NCI-H345 treated with DMSO at 0.1 percent for 48 hours (cell line): ENCODE results near the gene ATE1.
"Not testable (repeated sequence)": the region's sequence is repeated elsewhere in the genome, so short reads cannot be mapped to it uniquely, and the experiment has no call there.

Experiments used
- DNase-seq: peaks from one replicate; lab custom pipeline; 2025; ENCODE audit not compliant: unreplicated experiment; lab: John Stamatoyannopoulos, UW

The ATE1 gene

DNA sequence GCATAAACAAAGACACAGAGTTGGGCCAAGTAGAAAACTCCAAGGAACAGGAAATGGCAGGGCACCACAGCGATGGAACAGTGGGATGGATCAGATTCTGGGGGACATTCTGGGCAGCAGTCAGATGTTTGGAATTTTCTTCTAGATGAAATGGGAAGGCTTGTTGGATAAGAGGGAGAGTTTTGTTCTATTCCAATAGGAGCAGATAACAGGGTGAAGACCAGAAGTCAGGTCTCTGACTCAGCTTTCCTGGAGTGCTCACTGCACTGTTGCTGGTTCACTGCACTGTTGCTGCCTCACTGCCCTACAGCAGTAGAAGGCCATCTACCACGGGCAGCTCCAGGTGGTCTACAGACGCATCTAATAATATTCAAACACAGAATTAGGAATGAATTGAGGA, 135.6 kb downstream of the ATE1 start:
- DNase-seq, result no peak

DNA sequence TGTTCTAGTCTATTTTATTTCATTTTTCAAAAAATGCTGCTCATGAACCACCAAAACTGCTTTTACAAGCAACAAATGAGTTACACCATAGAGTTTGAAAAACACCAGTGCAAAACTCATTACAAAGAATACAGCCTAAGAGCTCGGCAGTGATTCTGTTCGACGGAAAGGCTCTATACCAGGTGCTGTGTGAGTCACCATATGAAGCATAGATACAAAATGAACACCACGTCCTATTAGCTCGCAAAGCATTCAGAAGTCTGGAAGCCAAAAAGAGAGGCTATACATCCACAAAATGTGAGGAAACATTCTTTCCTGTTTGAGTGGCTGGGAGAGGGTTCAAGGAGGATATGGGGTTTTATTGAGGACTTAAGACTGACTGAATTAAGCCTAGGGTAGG, 136.1 kb downstream of the ATE1 start:
- no peak for DNase-seq

DNA sequence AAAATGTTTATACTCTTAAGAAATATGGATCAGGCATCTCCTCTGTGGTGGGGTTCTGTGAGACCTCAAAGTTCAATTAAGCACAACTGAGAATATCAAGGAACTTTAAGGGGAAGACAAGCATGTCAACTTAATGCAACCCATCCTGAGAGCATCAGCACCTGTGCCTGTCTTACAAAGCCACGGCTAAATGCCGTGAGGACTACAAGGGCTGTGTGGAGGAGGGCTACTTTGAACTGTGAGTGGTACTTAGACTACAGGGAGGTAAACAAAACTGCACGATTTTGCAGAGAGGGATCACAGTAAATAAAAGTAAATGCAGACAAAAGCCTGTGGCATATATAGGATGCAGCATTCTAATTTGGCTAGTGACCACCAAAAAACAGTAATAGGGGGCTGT, 139.1 kb downstream of the ATE1 start:
- DNase-seq, result peak; percentile 47

DNA sequence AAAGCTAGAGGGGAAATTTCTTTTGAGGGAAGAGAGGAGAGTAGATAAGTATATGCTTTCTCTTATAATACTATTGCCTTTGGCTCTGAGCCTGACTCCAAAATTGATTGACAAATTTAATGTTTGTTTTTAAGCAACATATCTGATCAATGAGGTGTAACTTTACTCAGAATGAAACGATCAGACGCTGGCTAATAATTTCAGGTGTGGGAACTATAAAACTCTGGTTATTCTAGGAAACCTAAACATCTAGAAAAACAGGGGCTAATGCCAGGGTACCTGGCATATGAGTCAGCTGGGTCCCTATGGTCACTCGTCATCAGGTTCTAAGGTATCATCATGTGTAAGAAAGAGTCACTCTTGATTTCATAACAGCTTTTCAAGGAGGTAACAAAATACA, 139.7 kb downstream of the ATE1 start:
- DNase-seq, result no peak

DNA sequence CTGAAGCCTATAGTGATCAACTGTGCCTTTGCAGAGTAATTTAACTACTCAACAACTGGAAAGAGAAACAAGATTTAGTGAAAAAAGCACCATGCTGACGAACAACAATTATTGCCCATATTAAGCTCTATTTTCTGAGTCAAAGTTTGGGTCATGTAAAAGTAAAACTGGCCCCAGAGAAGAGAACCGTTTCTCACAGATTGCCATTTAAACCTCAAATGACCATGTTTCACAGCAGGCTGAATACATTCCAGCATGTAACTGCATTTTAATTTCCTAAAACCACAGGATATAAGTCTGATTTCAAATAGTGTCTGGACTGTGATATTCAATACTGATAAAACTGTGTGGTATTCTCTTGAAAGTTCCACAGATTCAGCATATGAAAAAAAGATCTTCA, 140.7 kb downstream of the ATE1 start:
- no peak for DNase-seq

DNA sequence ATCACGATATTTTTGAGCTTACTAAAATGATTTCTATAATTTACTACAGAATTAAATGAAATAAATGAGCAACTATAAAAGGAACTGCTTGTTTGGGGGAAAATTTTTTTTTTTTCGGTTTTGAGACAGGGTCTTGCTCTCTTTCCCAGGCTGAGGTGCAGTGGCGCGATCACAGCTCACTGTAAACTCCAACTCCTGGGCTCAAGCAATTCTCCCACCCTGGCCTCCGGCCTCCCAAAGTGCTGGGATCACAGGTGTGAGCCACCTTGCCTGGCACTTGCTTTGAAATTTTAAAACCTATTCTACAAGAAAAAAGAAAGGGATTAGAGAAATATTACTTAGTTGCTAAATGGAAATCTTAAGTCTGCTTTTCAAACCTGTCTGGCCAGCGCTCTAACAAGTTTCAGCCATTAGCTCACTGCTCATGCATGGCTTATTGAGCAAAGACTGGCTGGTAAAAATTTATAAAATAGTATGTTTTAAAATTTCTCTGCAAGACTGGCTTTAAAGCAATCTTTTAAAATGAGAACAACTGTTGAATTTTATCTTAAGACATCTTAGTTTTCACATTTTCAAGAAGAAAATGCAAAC, 144.0 kb downstream of the ATE1 start:
- DNase-seq, result no peak

DNA sequence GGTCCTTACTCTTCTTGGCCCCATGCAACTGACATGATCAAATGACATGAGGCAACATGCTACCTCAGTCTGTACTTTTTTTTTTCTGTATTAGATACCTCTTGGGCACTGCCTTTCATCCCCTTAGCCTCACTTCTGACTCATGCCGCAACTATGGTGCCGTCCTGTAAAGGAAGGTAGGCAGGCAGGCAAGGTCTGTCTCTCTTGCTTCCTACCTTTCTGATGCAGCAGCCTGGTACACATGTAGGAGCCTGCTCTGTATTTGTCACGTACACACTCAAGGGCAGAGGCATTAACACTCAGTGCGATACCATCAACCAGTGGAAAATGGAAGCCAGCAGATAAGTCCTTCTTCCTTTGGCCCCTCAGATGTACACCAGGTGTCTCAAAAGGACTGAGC, 146.7 kb downstream of the ATE1 start:
- DNase-seq, result no peak

DNA sequence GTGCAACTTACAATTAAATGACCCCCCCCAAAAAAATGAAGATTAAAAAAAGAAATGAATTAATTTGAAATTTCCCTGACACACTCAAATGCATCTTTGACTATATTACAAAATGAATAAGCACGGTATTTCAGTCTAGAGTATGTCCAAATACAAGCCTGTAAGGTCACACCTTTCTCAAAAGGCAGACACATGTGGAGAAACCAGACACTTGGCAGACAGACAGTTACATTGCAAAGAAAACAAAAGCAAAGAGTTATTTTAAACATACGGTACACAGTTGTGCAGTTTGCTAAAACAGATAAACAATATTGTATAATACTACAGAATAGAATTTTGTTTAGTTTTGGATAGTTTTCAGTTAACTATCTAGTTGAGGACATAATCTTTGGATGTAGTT, 153.0 kb downstream of the ATE1 start:
- DNase-seq, result no peak

DNA sequence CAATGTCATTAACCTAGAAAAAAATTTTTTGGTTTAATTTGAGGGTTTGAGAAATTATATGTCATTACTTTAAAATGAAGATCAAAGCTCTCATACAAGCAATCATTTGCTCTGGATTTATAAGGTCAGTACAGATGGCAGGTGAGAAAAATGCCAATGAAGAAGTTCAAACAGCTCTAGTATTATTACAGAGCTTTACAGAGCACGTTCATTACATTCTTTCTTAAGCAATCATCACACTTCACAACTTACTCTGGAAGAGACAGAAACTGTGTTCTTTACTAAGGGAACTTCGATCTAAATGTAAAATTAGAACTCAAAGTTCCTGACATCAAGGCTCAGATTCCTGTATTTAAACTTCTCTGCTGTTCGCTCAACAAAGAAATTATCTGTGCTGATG, 153.4 kb downstream of the ATE1 start:
- DNase-seq, result no peak

DNA sequence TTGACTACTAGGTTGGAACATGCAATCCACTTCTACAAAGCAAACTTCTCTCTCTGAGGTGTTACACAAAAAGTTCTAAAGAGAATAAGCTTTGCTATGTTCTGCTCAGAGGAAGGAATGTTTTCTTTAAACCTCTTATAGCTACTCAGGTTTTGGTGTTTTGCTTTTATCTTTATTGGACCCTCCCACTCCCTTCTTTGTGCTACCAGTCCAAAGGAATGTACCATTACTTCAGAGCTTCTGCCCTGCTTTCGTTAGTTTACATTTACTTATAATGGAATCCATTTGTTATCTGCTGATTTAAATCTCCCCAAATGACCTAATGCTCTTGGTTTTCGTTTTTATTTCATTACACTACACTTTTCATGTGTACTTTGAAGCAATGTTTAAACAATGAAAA, 154.9 kb downstream of the ATE1 start:
- DNase-seq, result no peak

DNA sequence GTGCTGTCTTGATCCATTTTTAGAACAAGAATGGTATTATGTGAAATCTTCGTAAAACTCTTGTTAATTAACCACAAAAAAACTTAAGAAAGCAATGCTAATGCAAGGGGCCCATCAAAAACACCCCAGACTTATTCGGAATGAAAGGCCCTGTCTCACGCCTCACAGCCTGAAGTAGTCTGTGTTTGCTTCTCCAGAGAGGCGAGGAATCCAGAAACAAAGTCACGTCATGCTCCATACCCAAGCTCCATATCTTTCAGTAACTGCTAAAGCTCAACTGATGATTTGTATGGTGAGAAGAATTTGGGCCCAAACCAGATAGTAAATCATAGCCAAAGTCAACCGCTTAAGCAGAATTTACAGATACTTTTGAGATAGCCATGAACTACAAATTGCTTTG, 155.4 kb downstream of the ATE1 start:
- no peak for DNase-seq

DNA sequence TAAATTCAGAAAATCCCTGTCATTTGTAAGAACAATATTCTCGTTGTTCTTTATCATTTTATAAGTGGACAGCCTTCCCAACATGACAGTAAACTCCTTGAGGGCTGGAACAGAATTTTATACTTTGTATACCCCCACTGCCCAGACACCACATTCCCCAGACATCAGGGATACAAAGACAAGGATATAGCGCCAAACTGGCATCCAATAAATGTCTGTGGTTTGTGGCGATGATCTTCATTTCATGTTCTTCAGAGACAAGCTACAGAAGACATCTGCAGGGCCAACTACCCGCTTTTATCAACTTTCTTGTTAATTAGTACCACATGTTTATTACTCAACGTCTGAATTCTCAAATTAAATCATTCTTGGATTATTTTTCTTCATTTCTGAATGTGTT, 155.9 kb downstream of the ATE1 start:
- DNase-seq, result no peak

DNA sequence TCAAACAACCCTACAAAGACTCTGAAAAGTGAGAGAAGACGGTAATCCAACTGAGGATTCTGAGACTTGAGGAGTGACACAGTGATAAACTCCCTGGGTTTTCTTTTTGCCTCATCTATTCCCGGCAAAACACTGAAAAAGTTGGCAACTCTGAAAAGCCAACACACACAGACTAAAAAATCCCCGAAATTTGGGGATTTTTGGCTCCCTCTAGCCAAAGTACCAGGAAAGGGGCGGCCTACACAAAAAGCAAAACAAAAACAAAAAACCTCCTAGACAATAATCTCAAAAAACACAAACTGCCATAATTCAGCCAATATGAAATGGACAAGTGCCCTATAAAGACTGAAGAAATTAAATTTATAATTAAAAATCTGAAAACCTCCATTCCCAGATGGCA, 161.4 kb downstream of the ATE1 start:
- DNase-seq, result no peak

DNA sequence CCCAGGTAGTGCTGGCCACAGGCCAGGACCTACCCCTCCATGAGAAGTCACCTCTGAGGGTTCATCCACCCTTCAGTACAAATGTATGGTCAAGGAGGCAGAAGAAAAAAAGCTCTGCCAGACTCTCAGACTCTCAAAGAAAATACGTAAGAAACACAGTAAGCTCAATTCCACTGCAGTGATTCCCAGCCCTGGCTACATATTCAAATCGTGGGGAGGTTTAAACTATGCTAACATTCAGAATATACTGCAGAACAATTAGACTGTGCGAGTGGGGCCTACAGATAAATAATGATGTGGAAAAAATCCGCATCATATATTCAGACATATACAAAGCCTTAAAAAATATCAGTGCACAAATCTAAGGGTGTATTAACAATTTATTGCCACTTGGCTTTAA, 162.6 kb downstream of the ATE1 start:
- DNase-seq, result no peak

DNA sequence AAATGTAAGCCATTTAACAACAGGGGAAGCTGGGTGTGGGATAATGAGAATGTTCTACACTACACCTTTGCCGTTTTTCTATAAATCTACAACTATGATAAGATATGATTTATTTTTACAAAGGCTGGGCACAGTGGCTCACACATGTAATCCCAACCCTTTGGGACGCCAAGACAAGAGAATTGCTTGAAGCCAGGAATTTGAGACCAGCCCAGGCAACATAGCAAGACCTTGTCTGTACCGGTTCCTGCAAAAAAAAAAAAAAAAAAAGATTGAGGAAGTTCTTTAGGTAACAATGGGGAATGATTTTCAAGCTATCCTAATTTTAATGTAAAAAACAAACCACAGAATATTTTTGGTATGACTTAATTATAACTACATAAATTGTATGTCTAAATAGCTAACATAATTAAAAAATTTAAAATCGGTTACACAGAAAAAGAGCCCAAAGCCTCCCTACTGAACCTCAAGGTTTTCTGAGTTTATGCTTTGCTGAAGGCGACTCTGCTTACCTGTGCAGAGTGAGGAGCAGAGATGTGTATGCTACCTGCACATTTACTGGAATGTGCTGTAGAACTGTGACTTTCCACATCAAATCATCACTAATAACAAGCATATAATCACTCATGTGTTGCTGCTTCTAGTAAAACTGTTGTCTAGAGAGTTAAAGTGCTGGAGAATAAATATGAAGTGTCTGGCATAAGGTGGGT, 163.4 kb downstream of the ATE1 start:
- DNase-seq, result no peak

DNA sequence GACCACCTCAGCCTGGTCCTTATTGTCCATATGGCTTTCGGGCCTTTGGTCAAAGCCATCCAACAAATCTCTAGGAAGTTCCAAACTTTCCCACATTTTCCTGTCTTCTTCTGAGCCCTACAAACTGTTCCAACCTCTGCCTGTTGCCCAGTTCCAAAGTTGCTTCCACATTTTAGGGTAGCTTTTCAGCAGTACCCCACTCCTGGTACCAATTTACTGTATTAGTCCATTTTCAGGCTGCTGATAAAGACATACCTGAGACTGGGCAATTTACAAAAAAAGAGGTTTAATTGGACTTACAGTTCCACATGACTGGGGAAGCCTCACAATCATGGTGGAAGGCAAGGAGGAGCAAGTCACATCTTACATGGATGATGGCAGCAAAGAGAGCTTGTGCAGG, 170.6 kb downstream of the ATE1 start:
- DNase-seq, result not testable (repeated sequence)

DNA sequence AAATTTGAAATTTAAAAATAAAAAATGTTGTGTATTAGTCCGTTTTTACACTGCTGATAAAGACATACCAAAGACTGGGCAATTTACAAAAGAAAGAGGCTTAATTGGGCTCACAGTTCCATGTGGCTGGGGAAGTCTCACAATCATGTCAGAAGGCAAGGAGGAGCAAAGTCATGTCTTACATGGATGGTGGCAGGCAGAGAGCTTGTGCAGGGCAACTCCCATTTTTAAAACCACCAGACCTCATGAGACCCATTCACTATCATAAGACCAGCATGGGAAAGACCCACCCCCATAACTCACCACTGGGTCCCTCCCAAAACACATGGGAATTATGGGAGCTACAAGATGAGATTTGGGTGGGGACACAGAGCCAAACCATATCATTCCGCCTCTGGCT, 172.3 kb downstream of the ATE1 start:
- DNase-seq, result not testable (repeated sequence)

DNA sequence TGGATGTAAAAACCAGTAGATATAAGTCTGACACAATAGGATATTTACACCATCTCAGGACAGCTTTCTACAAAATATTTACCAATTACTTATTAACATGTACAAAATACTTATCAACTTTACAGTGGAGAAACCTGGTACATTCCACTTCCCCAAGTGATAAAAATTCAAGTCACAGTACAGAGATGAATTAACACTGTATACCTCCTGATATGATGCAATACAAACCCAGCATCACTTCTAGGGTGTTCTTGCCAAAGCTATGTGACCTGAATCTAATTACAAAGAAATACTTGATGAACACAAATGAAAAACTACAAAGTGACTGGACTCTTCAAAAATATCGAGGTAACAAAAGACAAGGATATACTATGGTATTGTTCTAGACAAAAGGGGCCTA, 173.2 kb downstream of the ATE1 start:
- DNase-seq, result no peak

DNA sequence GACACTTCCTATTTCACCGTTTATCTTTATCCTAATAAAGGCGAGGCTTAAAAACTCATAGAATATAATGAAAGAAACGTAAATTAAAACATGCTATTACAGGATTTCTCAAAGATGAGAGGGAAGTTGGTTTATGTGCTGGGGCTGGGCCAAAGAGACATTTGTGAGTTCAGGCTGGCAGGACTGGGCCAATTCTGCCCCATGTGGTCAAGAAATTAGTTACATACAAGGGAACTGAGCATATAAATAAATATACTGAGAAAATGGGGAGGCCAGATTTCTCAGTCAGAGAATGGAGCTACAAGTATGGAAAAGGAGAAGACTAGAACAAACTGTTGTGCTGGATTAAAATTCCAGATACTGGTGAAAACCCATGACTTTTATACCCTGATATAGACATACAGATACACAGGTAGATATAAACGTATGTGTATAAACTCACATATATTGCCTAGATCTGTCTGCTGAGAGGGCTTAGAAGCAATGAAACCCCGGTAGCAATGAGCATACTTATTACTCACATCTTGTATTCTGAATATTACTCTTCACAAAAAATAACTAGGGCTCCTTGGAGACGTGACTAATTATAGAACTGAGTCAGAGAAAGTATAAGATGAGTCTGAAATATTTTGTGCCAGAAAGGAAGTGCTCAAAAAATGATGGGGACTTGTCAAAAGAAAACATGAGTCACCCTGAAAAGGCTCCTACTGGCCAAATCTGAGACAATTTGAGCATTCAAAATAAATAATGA, 173.9 kb downstream of the ATE1 start:
- DNase-seq, result no peak

DNA sequence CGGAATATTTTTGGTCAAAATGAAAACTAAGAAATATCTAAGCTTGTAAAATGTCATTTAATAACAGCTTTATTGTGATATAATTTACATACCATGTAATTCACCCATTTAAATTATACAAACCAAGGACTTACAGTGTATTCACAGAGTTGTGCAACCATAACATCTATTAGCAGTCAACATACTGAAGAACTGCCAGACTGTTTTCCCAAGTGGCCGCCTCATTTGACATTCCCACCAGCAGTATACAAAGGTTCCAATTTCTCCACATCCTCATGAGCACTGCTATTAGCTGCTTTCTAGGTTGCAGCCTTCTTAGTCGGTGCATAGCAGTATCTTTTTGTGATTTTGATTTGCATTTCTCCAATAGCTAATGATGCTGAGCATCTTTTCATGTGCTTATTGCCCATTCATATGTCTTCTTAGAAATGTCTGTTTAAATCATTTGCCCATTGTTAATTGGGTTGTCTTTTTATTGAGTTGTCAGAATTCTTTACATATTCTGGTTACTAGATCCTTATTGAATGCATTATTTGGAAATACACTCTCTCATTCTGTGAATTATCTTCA, 176.6 kb downstream of the ATE1 start:
- no peak for DNase-seq

DNA sequence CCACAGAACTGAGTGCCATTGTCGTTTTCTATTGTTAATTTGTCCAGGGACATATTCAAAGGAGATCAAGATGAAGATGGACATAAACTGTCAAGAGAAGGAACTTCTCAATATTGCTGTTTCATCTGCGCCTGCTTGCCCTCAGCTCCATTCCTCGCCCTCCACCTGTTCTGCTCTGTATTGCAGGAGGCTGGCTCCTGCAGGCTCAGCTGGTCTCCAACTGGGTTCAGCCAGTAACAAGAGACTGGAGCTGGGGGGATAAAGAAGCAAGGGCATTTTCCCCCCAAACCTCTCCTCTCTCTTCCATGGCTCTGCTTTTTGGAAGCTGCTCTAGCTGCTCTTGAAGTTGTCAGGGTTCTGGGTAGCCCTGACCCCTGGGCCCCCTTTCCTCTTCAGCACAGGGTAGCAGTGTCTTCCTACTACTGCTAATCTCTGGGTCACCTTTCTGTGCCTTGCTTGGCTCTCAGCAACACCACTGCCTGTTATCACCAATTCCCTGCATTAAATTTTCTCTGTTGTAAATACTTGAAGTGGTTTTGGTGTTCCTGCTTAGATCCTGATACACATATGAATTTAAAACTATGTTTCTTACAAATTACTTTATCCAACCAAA, 180.6 kb downstream of the ATE1 start:
- DNase-seq, result no peak
